ENCODE results near the gene SURF4.
"Not testable (repeated sequence)": the region's sequence is repeated elsewhere in the genome, so short reads cannot be mapped to it uniquely, and the experiment has no call there.

GRCh38 chr9:133377280-133377679 lies 1.4 kb upstream of the SURF4 start:
- TF ChIP-seq CTCF (IDR thresholded peaks at IDR 0.05); ZFX (IDR thresholded peaks at IDR 0.05; ENCODE audit: borderline replicate concordance): not testable (repeated sequence)

Measured in 22Rv1 (cell line).